T-cell (primary cell): ENCODE results near the gene DDAH1. TPM values are rescaled to one million over a fixed set of nuclear protein-coding genes. Genes with fewer than 3 reads are reported as not detected.
A peak's percentile ranks its signal among the peaks of the same experiment; 100 is the strongest.

Source experiments
- ATAC-seq, 4 experiments: fragments of 200-7000 bp in 3 of 4; fragments of 150-1000 bp in 1 of 4; cut with Tn5 transposase; replicated peaks in 1 of 4; 1 replicate in 3 of 4; 2 replicates in 1 of 4; pipeline ENCODE4 v1.10.0; 2021; ENCODE audit warnings: moderate library complexity in 3 of 4, mild to moderate bottlenecking in 2 of 4, moderate number of reproducible peaks in 1 of 4
- CTCF ChIA-PET, 2 donors: fragments of 300-600 bp; sonication (Branson Sonifier 250); formaldehyde crosslinking; loops; one replicate each; lab custom pipeline; 2022; ENCODE audit warnings: antibody characterized with exemption in 2 of 2; lab: Charles Lee
- POLR2A ChIA-PET, 2 donors: fragments of 300-600 bp; sonication (Branson Sonifier 250); formaldehyde crosslinking; loops; one replicate each; lab custom pipeline; 2022; ENCODE audit warnings: antibody characterized with exemption in 2 of 2; lab: Charles Lee
- DNase-seq, 35 experiments: peaks; one replicate each; pipeline versions ENCODE4 v3.0.0 to v3.0.0-alpha.2; 2013 to 2023
- H3K27ac ChIP-seq: one replicate; pipeline ENCODE4 v1.5.1; 2013; ENCODE audit warnings: low read length
- H3K27me3 ChIP-seq, 2 experiments: replicated peaks in 1 of 2; 1 replicate in 1 of 2; 2 replicates in 1 of 2; pipeline versions ENCODE4 v1.6.1 to v1.7.0; 2013; ENCODE audit warnings: low read length in 1 of 2, mixed read lengths in 1 of 2; ENCODE audit not compliant: control insufficient read depth in 2 of 2, insufficient read depth in 2 of 2; ENCODE audit errors: extremely low read depth in 1 of 2
- H3K36me3 ChIP-seq, 2 donors: 1 replicate in 1 of 2; 2 replicates in 1 of 2; pipeline versions ENCODE4 v1.6.1 to v1.7.0; 2013; ENCODE audit warnings: low read length in 1 of 2; ENCODE audit not compliant: control insufficient read depth in 2 of 2, insufficient read depth in 1 of 2; ENCODE audit errors: extremely low read depth in 1 of 2
- H3K4me1 ChIP-seq, 2 experiments: 1 replicate in 1 of 2; 2 replicates in 1 of 2; pipeline versions ENCODE4 v1.6.1 to v1.7.0; 2013; ENCODE audit warnings: low read length in 2 of 2, mixed read lengths in 1 of 2; ENCODE audit not compliant: insufficient read depth in 2 of 2, control insufficient read depth in 1 of 2; ENCODE audit errors: extremely low read depth in 1 of 2
- H3K4me3 ChIP-seq, 2 donors: 1 replicate in 1 of 2; 2 replicates in 1 of 2; pipeline versions ENCODE4 v1.5.1 to v1.7.0; 2013; ENCODE audit warnings: mild to moderate bottlenecking in 2 of 2, low read length in 1 of 2, moderate library complexity in 1 of 2; ENCODE audit not compliant: control insufficient read depth in 1 of 2; ENCODE audit errors: extremely low read depth in 1 of 2
- H3K9me3 ChIP-seq: 2 replicates; pipeline ENCODE4 v1.7.0; 2013
- H3K27ac Mint-ChIP-seq, 2 donors: one replicate each; pipeline ENCODE4 v1.8.0; 2020 to 2021; ENCODE audit warnings: mild to moderate bottlenecking in 2 of 2, mixed read lengths in 2 of 2
- H3K27me3 Mint-ChIP-seq, 2 donors: one replicate each; pipeline ENCODE4 v1.8.0; 2021 to 2022; ENCODE audit warnings: mixed read lengths in 2 of 2
- H3K36me3 Mint-ChIP-seq: one replicate; pipeline ENCODE4 v1.8.0; 2021; ENCODE audit warnings: mixed read lengths
- H3K4me1 Mint-ChIP-seq, 3 donors: one replicate each; pipeline ENCODE4 v1.8.0; 2020 to 2022; ENCODE audit warnings: mixed read lengths in 3 of 3, mild to moderate bottlenecking in 1 of 3
- H3K4me3 Mint-ChIP-seq, 3 donors: one replicate each; pipeline ENCODE4 v1.8.0; 2020 to 2022; ENCODE audit warnings: mild to moderate bottlenecking in 3 of 3, mixed read lengths in 3 of 3, moderate library complexity in 3 of 3
- H3K9me3 Mint-ChIP-seq, 3 donors: one replicate each; pipeline ENCODE4 v1.8.0; 2020 to 2022; ENCODE audit warnings: mixed read lengths in 3 of 3
- WGBS: methylation state at CpG from one replicate; pipeline ENCODE4 v1.1.5; 2013; ENCODE audit warnings: missing lambda C conversion rate; ENCODE audit not compliant: insufficient coverage; 5-methylcytosine and 5-hydroxymethylcytosine counted together
- total RNA-seq, 35 experiments: library from RNA in 6 of 35; stranded (reverse) in 6 of 35; fragments of 120-200 nt in 1 of 35; gene quantifications; one replicate each; pipeline versions ENCODE4 v1.2.1 to v1.2.4 and lab custom pipeline; 2013 to 2026

DDAH1 gene
- total RNA-seq, 5 donors from 2014 or later (not counting 1 experiment from before 2014, with no cell fraction given) = 0.16 to 0.47 (median 0.32) TPM; not detected in 2

GRCh38 chr1:85465786-85466134, 801 bp upstream of the DDAH1 start:
- Histone ChIP-seq H3K36me3 (no peaks in the 10 kb centered on the region), H3K9me3 (no peaks in the 10 kb centered on the region), H3K27ac (no peak overlapping the region), H3K4me1 (peaks cover 0 to 12% of the 10 kb centered on the region in 2 experiments), H3K4me3 (no peak overlapping the region), H3K27me3 (peaks cover 2 to 26% of the 10 kb centered on the region in 2 experiments)
- 75% methylated on average over 1 of the region's 1 CpG for WGBS
- ATAC-seq (no peak), DNase-seq (no peak)
- POLR2A ChIA-PET = no interaction called here
- CTCF ChIA-PET = no interaction called here
- Mint-ChIP-seq H3K9me3 (no peaks in the 10 kb centered on the region), H3K4me1 (peaks cover 6 to 12% (median 10%) of the 10 kb centered on the region in 3 donors), H3K36me3 (no peaks in the 10 kb centered on the region), H3K27me3 (peaks cover 71 to 72% of the 10 kb centered on the region in 2 donors), H3K27ac (no peak overlapping the region), H3K4me3 (peak overlapping the region; percentile 50 to 59 (median 51))

GRCh38 chr1:85464497-85465098, 361 bp downstream of the DDAH1 start:
- peaks cover 6 to 12% (median 10%) of the 10 kb centered on the region in 3 donors for H3K4me1 Mint-ChIP-seq
- ChIA-PET CTCF (no interaction called here), POLR2A (interaction anchor here in 1 of 2 donors (0.6 kb wide), 1 partner anchor 108 kb away, joined by 3 read pairs; no protein-coding TSS in a partner anchor)
- no peak overlapping the region for H3K27ac Mint-ChIP-seq
- 2% methylated on average over 67 of the region's 72 CpGs for WGBS
- H3K9me3 ChIP-seq = no peaks in the 10 kb centered on the region
- H3K27ac ChIP-seq = no peak overlapping the region
- ATAC-seq (peak; percentile 34 to 62 (median 46)), DNase-seq (peak in 12 of 35 experiments; percentile 0 to 11 (median 2))
- peak overlapping the region in 1 of 2 donors; percentile 42 for H3K4me3 ChIP-seq
- H3K27me3 ChIP-seq = peaks cover 2 to 26% of the 10 kb centered on the region in 2 experiments
- peaks cover 0 to 12% of the 10 kb centered on the region in 2 experiments for H3K4me1 ChIP-seq
- peak overlapping the region; percentile 32 to 79 (median 58) for H3K4me3 Mint-ChIP-seq
- peaks cover 67 to 71% of the 10 kb centered on the region in 2 donors for H3K27me3 Mint-ChIP-seq
- H3K36me3 Mint-ChIP-seq = no peaks in the 10 kb centered on the region
- no peaks in the 10 kb centered on the region for H3K9me3 Mint-ChIP-seq
- H3K36me3 ChIP-seq = no peaks in the 10 kb centered on the region

GRCh38 chr1:85463731-85464496, 1.0 kb downstream of the DDAH1 start:
- H3K4me1 ChIP-seq = peaks cover 0 to 12% of the 10 kb centered on the region in 2 experiments
- peak overlapping the region in 1 of 2 donors; percentile 42 for H3K4me3 ChIP-seq
- ChIA-PET POLR2A (interaction anchor here in 1 of 2 donors (0.6 to 0.7 kb wide), 2 partner anchors 52 to 109 kb away, joined by 3 read pairs; no protein-coding TSS in a partner anchor), CTCF (no interaction called here)
- Mint-ChIP-seq H3K27me3 (peaks cover 68 to 71% of the 10 kb centered on the region in 2 donors), H3K36me3 (no peaks in the 10 kb centered on the region), H3K27ac (no peak overlapping the region), H3K9me3 (no peaks in the 10 kb centered on the region), H3K4me3 (peak overlapping the region; percentile 32 to 79 (median 58)), H3K4me1 (peaks cover 6 to 12% (median 10%) of the 10 kb centered on the region in 3 donors)
- peaks cover 2 to 26% of the 10 kb centered on the region in 2 experiments for H3K27me3 ChIP-seq
- no peaks in the 10 kb centered on the region for H3K9me3 ChIP-seq
- WGBS = 13% methylated on average over 24 of the region's 26 CpGs
- ATAC-seq (no peak), DNase-seq (no peak)
- H3K27ac ChIP-seq = no peak overlapping the region
- no peaks in the 10 kb centered on the region for H3K36me3 ChIP-seq

- POLR2A ChIA-PET = interaction anchor here in 1 of 2 donors (0.7 kb wide), 1 partner anchor 51 kb away, joined by 3 read pairs; no protein-coding TSS in a partner anchor
- Histone ChIP-seq H3K27me3 (peaks cover 2 to 26% of the 10 kb centered on the region in 2 experiments), H3K27ac (no peak overlapping the region), H3K9me3 (no peaks in the 10 kb centered on the region), H3K4me3 (no peak overlapping the region), H3K4me1 (peaks cover 0 to 12% of the 10 kb centered on the region in 2 experiments), H3K36me3 (no peaks in the 10 kb centered on the region)
- H3K9me3 Mint-ChIP-seq = no peaks in the 10 kb centered on the region
- H3K36me3 Mint-ChIP-seq = no peaks in the 10 kb centered on the region
- H3K4me3 Mint-ChIP-seq = peak overlapping the region in 2 of 3 donors; percentile 17 to 79
- DNase-seq (no peak), ATAC-seq (no peak)
- peaks cover 6 to 12% (median 10%) of the 10 kb centered on the region in 3 donors for H3K4me1 Mint-ChIP-seq
- H3K27me3 Mint-ChIP-seq = peaks cover 62 to 67% of the 10 kb centered on the region in 2 donors
- CTCF ChIA-PET = interaction anchor here in 1 of 2 donors (1.1 kb wide), 1 partner anchor 518 kb away, joined by 4 read pairs; no protein-coding TSS in a partner anchor
- no CpG with 5 or more reads among the region's 4 CpGs for WGBS
- no peak overlapping the region for H3K27ac Mint-ChIP-seq
Observed at GRCh38 chr1:85462931-85463649, 1.9 kb downstream of the DDAH1 start.

- WGBS = 70% methylated on average over 2 of the region's 5 CpGs
- no peaks in the 10 kb centered on the region for H3K9me3 Mint-ChIP-seq
- ATAC-seq (no peak), DNase-seq (no peak)
- no peak overlapping the region for H3K4me3 Mint-ChIP-seq
- CTCF ChIA-PET = interaction anchor here in 1 of 2 donors (0.6 kb wide), 1 partner anchor 1154 kb away, joined by 3 read pairs; no protein-coding TSS in a partner anchor
- H3K27ac ChIP-seq = no peak overlapping the region
- H3K36me3 Mint-ChIP-seq = no peaks in the 10 kb centered on the region
- no peaks in the 10 kb centered on the region for H3K36me3 ChIP-seq
- no peak overlapping the region for H3K27ac Mint-ChIP-seq
- H3K9me3 ChIP-seq = no peaks in the 10 kb centered on the region
- H3K4me1 Mint-ChIP-seq = peaks cover 6 to 12% (median 10%) of the 10 kb centered on the region in 3 donors
- peaks cover 2 to 25% of the 10 kb centered on the region in 2 experiments for H3K27me3 ChIP-seq
- no peak overlapping the region for H3K4me3 ChIP-seq
- peaks cover 0 to 12% of the 10 kb centered on the region in 2 experiments for H3K4me1 ChIP-seq
- POLR2A ChIA-PET = interaction anchor here in 1 of 2 donors (0.5 kb wide), 1 partner anchor 9 kb away, joined by 3 read pairs; no protein-coding TSS in a partner anchor
- H3K27me3 Mint-ChIP-seq = peaks cover 54 to 56% of the 10 kb centered on the region in 2 donors
Observed at GRCh38 chr1:85461216-85461918, 3.6 kb downstream of the DDAH1 start.
